Psoas muscle (tissue), 8 donors: ENCODE results near the gene PCGF2. TPM values are rescaled to one million over a fixed set of nuclear protein-coding genes. Genes with fewer than 3 reads are reported as not detected.
"Not testable (repeated sequence)": the region's sequence is repeated elsewhere in the genome, so short reads cannot be mapped to it uniquely, and the experiment has no call there.

Source experiments
- ATAC-seq, 4 donors: fragments of 200-7000 bp; cut with Tn5 transposase; one replicate each; pipeline ENCODE4 v1.9.1; 2020; ENCODE audit warnings: moderate library complexity in 3 of 4, mild to moderate bottlenecking in 2 of 4
- DNase-seq, 2 donors: peaks; one replicate each; pipeline ENCODE4 v3.0.0-alpha.2; 2020
- H3K27ac ChIP-seq: fragments of 200-600 bp; one replicate; pipeline ENCODE4 v1.8.0; 2022
- H3K27me3 ChIP-seq, 3 donors: fragments of 200-600 bp in 1 of 3; one replicate each; pipeline versions ENCODE4 v1.6.1 to v1.8.0; 2013 to 2022; ENCODE audit warnings: low read length in 2 of 3, mild to moderate bottlenecking in 2 of 3, moderate library complexity in 1 of 3; ENCODE audit not compliant: insufficient read depth in 3 of 3
- H3K36me3 ChIP-seq, 2 donors: fragments of 200-600 bp in 1 of 2; one replicate each; pipeline versions ENCODE4 v1.6.1 to v1.8.0; 2013 to 2022; ENCODE audit warnings: low read depth in 1 of 2, mild to moderate bottlenecking in 1 of 2, moderate library complexity in 1 of 2; ENCODE audit not compliant: insufficient read depth in 1 of 2
- H3K4me1 ChIP-seq: fragments of 200-600 bp; one replicate; pipeline ENCODE4 v1.8.0; 2022
- H3K4me3 ChIP-seq: fragments of 200-600 bp; one replicate; pipeline ENCODE4 v1.8.0; 2022; ENCODE audit warnings: mild to moderate bottlenecking
- H3K9me3 ChIP-seq: fragments of 200-600 bp; one replicate; pipeline ENCODE4 v1.8.0; 2022
- CTCF ChIP-seq: fragments of 200-600 bp; IDR thresholded peaks from one replicate; pipeline ENCODE4 v1.8.0; 2022; ENCODE audit warnings: antibody characterized with exemption
- WGBS, 3 donors: extraction: QIAGEN DNeasy Blood & Tissue Kit; methylation state at CpG; one replicate each; pipeline versions ENCODE4 v1.1.6 to v1.1.7; 2013; 5-methylcytosine and 5-hydroxymethylcytosine counted together
- intact Hi-C, 2 donors: fragments of 100-400 bp; cut with DNase I; formaldehyde crosslinking; loops; one replicate each; pipeline versions ENCODE4 v1.11.0 to v1.14.2; 2022
- polyA plus RNA-seq, 3 donors: library from polyadenylated mRNA; stranded (reverse); fragments of 200-250 nt; gene quantifications; one replicate each; pipeline ENCODE4 v1.2.3, GENCODE V29; 2013
- total RNA-seq, 4 donors: library from RNA; stranded (reverse); fragmentation: NEBNext Ultra II Directional in 2 of 4; extraction: Animal tissue kit (Norgen Biotek cat#: 25700) in 2 of 4; gene quantifications; one replicate each; pipeline versions ENCODE4 v1.2.1 to v1.2.4, GENCODE V29; 2021 to 2023
- donor health status: healthy with polysubstance abuse.
- donor health status: DM: no; HTN: no; CAD: no; lungs with moderate emphysema.
- donor health status: Bipolar disorder and iron deficiency.
- donor health status: healthy.
- donor health status: DM: yes; HTN: yes; CAD: no.
- donor health status: DM: no; HTN: no; CAD: no.
- donor health status: DM: no; HTN: no; CAD: no.
- donor health status: DM: yes; HTN: yes; CAD: no.

PCGF2 gene
- total and polyA plus RNA-seq, 7 donors: 3.3 to 10.8 (median 7.1) TPM

- H3K4me3 ChIP-seq: peak overlapping the region; percentile 72
- no peaks in the 10 kb centered on the region for H3K9me3 ChIP-seq
- H3K36me3 ChIP-seq: peaks cover 0 to 32% of the 10 kb centered on the region in 2 donors
- intact Hi-C loops: loop anchor here in 1 of 2 donors (2.0 kb wide), 1 partner anchor 19 kb away; no protein-coding TSS in a partner anchor
- TF ChIP-seq CTCF: no peak
- no peaks in the 10 kb centered on the region for H3K27me3 ChIP-seq
- H3K27ac ChIP-seq: peak overlapping the region; percentile 77
- DNase-seq (no peak), ATAC-seq (no peak)
- WGBS, 3 donors: 24 to 31% (median 25%) methylated on average over 14 of the region's 14 CpGs
- H3K4me1 ChIP-seq: peaks cover 20% of the 10 kb centered on the region
Measured at GRCh38 chr17:38729368-38729885, 18.7 kb downstream of the PCGF2 start.

GRCh38 chr17:38728290-38728831 is 19.8 kb downstream of the PCGF2 start:
- peaks cover 0 to 37% of the 10 kb centered on the region in 2 donors for H3K36me3 ChIP-seq
- no peak for TF ChIP-seq CTCF
- DNase-seq: no peak
- H3K4me1 ChIP-seq: peaks cover 20% of the 10 kb centered on the region
- intact Hi-C loops: loop anchor here in 1 of 2 donors (2.0 kb wide), 1 partner anchor 18 kb away; no protein-coding TSS in a partner anchor
- ATAC-seq: no peak
- 62 to 72% (median 68%) methylated on average over 8 of the region's 8 CpGs for WGBS, 3 donors
- H3K27me3 ChIP-seq: no peaks in the 10 kb centered on the region
- no peaks in the 10 kb centered on the region for H3K9me3 ChIP-seq
- H3K4me3 ChIP-seq: no peak overlapping the region
- peak overlapping the region; percentile 23 for H3K27ac ChIP-seq

GRCh38 chr17:38727736-38728135 is 20.4 kb downstream of the PCGF2 start:
- no peak overlapping the region for H3K4me3 ChIP-seq
- H3K4me1 ChIP-seq: peaks cover 20% of the 10 kb centered on the region
- ATAC-seq (no peak), DNase-seq (no peak)
- no peak for TF ChIP-seq CTCF
- intact Hi-C loops: loop anchor here in 1 of 2 donors (2.0 kb wide), 1 partner anchor 17 kb away; no protein-coding TSS in a partner anchor
- H3K27me3 ChIP-seq: no peaks in the 10 kb centered on the region
- H3K27ac ChIP-seq: peak overlapping the region; percentile 23
- no peaks in the 10 kb centered on the region for H3K9me3 ChIP-seq
- H3K36me3 ChIP-seq: peaks cover 0 to 39% of the 10 kb centered on the region in 2 donors
- WGBS, 3 donors: 83 to 96% (median 88%) methylated on average over 5 of the region's 5 CpGs

GRCh38 chr17:38726145-38726544 is 22.0 kb downstream of the PCGF2 start:
- intact Hi-C loops, H3K27ac ChIP-seq, H3K27me3 ChIP-seq, H3K4me3 ChIP-seq, DNase-seq, ATAC-seq, H3K9me3 ChIP-seq: not testable (repeated sequence)
- H3K36me3 ChIP-seq: peaks cover 4 to 39% of the 10 kb centered on the region in 2 donors
- 66 to 91% (median 70%) methylated on average over 4 to 8 of the region's 8 CpGs for WGBS, 3 donors
- peaks cover 12% of the 10 kb centered on the region for H3K4me1 ChIP-seq

GRCh38 chr17:38725066-38725465 is 23.1 kb downstream of the PCGF2 start:
- no peaks in the 10 kb centered on the region for H3K9me3 ChIP-seq
- H3K4me1 ChIP-seq: peaks cover 5% of the 10 kb centered on the region
- peaks cover 7 to 50% of the 10 kb centered on the region in 2 donors for H3K36me3 ChIP-seq
- ATAC-seq: peak in 1 of 4 donors; percentile 3
- DNase-seq: no peak
- intact Hi-C loops: no loop called here
- H3K27ac ChIP-seq: no peak overlapping the region
- WGBS, 3 donors: 64 to 68% (median 68%) methylated on average over 10 of the region's 10 CpGs
- no peak overlapping the region for H3K4me3 ChIP-seq
- no peaks in the 10 kb centered on the region for H3K27me3 ChIP-seq
- no peak for TF ChIP-seq CTCF
